Endometrial microvascular endothelial cells (primary cell): Measurements from ENCODE around the gene ANAPC16. TPM values are rescaled to one million over a fixed set of nuclear protein-coding genes. Genes with fewer than 3 reads are reported as not detected.
"Not testable (repeated sequence)": the region's sequence is repeated elsewhere in the genome, so short reads cannot be mapped to it uniquely, and the experiment has no call there.

Experiments used
- in situ Hi-C: cut with HindIII; loops from 2 replicates; pipeline ENCODE4 v1.10.0; 2017; ENCODE audit warnings: low sequenced_read_pairs, low pct_unique_long_range_greater_than_20kb; ENCODE audit errors: inconsistent ontology term
- total RNA-seq: library from RNA; depleted of rRNA; stranded (reverse); fragments of >200 nt; gene quantifications from one replicate; pipeline ENCODE4 v1.2.3, GENCODE V29; 2015; ENCODE audit errors: inconsistent ontology term

ANAPC16 gene
- total RNA-seq, 1 donor from 2014 or later = 45.6 TPM

- in situ Hi-C loops = no loop called here
Observed at GRCh38 chr10:72238392-72239175, 22.8 kb downstream of the ANAPC16 start.

GRCh38 chr10:72239409-72239808, 23.6 kb downstream of the ANAPC16 start:
- in situ Hi-C loops = no loop called here

DNA sequence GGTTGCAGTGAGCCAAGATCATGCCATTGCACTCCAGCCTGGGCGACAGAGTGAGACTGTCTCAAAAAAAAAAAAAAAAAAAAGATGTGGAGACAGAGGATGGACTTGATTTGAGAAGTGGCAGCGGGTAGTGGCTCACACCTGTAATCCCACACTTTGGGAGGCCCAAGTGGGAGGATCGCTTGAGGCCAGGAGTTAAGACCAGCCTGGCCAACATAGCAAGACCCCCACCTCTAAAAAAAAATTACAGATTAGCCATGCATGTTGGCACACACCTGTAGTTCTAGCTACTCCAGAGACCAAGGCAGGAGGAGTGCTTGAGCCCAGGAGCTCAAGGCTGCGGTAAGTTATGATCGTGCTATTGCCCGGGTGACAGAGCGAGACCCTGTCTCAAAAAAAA, 24.6 kb downstream of the ANAPC16 start:
- in situ Hi-C loops = no loop called here

GRCh38 chr10:72241691-72242252, 26.0 kb downstream of the ANAPC16 start:
- in situ Hi-C loops = no loop called here

DNA sequence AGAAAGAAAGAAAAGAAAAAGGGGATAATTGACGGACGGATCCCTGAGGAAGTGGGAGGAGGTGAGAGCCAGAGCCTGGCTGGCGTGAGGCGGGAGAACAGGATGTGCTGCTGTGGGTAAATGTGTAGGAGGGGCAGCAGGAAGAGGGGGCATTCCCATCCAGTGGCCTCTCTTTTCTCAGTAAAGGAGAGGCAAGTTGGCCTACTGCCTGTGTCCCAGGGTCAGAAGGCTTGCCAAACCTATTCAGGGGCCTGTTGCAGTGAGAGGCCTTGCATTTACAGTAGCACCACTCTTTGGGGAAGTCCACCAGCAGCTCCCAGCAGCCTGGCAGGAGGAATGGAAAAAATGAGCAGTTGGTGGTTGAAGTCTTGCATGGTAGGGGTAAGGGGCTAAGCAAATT, 26.9 kb downstream of the ANAPC16 start:
- in situ Hi-C loops = no loop called here

- in situ Hi-C loops = no loop called here
Observed at GRCh38 chr10:72243822-72244437, 28.1 kb downstream of the ANAPC16 start.

DNA sequence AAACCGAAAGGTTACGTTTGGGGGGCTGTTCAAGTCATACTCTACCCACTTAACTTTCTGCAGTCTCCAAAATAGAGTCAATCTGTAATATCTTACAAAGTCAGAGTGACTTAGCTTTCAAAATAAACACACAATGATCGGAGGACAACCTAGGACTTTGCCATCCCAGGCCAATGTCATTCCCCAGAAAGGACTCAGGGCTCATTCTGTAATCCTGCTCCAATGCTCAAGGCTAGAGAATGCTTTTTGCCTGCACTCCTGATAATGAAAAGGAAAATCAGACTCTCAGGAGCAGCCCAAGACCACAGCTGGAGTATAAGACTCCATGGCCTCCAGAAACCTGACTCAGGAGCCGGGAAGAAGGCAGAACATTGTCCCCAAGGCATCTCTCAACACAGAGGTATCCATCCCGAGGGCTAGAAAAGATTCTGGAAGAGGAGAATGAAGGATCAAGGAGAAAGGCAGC, 28.8 kb downstream of the ANAPC16 start:
- in situ Hi-C loops = no loop called here

DNA sequence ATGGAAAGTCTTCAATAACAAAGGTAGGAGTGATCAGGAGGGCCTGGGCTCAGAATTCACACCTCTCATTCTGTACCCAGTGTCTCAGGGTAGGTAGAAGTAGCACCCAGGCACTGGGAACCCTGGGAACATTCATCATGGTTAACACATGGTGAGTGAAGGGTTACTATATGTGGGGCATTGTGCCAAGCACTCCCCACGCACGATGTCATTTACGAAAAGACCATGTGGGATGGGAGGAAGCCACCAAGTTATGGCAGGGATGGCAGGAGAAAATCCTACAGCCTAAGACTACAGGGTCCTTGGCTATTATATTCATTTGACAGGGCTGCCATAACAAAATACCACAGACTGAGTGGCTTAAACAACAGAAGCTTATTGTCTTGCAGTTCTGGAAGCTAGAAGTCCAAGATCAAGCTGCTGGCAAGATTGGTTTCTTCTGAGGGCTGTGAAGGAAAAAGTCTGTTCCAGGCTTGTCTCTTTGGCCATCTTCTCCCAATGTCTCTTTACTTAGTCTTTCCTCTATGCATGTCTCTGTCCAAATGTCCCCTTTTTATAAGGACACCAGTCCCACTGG, 30.2 kb downstream of the ANAPC16 start:
- in situ Hi-C loops = no loop called here

- in situ Hi-C loops = no loop called here
Observed at GRCh38 chr10:72248468-72249151, 32.8 kb downstream of the ANAPC16 start.

GRCh38 chr10:72249176-72249862, 33.5 kb downstream of the ANAPC16 start:
- in situ Hi-C loops = not testable (repeated sequence)

GRCh38 chr10:72250666-72251065, 34.9 kb downstream of the ANAPC16 start:
- in situ Hi-C loops = no loop called here

- in situ Hi-C loops = no loop called here
Observed at GRCh38 chr10:72251635-72252034, 35.8 kb downstream of the ANAPC16 start.

GRCh38 chr10:72252972-72253371, 37.2 kb downstream of the ANAPC16 start:
- in situ Hi-C loops = no loop called here

DNA sequence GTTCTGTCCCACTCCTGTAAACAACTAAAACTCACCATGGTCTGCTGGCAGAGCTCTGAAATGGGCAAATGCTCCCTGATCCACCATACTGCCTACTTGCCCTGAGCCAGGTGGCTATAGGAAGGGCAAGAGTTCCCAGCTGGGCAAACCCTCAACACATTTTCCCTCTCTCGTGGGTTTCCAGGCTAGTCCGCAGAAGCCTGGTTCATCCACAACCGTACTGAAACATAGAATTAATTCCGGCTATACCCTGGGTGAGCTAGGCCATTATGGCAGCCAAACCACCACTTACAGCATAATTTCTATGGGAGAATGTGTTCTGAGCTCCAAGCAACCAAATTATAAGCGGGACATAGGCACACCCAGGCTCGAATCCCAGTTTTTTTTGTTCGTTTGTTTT, 37.8 kb downstream of the ANAPC16 start:
- in situ Hi-C loops = no loop called here

DNA sequence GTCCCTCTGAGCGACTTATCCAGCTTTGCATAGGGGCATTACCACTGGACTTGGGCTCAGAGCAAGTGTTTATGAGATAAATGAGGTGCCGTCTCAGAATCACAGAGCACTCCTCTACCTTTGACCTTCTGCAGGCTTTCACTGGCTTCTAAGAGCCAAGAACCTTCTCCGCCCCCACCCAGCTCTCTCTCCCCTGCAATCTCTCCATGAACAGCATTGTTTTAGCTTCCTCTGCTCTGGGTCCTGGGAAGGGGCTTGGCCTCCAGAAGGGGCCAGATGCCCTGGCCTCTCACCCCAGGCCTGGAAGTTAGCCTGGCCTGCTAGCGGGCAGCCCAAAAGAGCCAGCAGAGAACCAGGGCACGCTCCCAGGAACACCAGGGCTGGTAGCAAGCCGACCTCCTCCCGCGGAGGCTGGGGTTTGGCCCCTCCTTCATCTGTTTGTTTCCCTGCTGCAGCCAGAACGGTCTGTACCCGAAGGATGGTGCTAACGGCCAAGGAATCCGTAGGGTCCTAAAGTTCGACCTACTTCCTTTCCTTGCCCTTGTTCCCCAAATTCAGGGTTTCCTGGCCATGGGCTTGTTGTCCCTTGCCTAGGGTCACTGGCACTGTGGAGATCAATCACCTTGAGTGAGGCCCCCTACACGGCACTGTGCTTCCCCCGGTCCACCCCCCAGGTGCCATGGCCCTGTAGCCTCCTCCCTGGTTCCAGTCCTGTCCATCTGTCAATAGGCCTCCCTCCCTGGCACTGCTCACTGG, 39.2 kb downstream of the ANAPC16 start:
- in situ Hi-C loops = no loop called here

GRCh38 chr10:72255977-72256729, 40.3 kb downstream of the ANAPC16 start:
- in situ Hi-C loops = no loop called here
